Measurements from ENCODE around the gene BOLL.

BOLL gene

DNA sequence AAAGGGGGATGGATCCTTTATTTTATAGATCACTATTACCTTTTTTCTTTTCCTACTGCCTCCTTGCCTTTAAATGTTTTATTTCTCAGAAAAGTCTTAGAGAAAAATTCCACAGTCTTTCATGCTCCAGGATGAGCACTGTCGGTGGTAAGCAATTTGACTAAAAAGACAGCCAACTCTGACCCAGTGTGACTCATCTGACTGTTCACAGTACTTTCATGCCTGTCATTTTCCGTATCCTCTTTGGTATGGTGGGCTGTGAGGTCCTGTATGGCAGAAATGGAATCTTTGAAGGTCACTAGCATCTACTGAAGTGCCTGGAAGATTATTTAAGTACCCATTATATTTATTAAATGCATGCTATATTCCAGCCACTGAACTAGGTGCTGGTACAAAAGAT is 107.6 kb downstream of the BOLL start:
- no peak overlapping the region for H3K4me2 ChIP-seq
- no peaks in the 10 kb centered on the region for H3K36me3 ChIP-seq (ENCODE audit: insufficient read depth)
- TF ChIP-seq, protein P1, sequence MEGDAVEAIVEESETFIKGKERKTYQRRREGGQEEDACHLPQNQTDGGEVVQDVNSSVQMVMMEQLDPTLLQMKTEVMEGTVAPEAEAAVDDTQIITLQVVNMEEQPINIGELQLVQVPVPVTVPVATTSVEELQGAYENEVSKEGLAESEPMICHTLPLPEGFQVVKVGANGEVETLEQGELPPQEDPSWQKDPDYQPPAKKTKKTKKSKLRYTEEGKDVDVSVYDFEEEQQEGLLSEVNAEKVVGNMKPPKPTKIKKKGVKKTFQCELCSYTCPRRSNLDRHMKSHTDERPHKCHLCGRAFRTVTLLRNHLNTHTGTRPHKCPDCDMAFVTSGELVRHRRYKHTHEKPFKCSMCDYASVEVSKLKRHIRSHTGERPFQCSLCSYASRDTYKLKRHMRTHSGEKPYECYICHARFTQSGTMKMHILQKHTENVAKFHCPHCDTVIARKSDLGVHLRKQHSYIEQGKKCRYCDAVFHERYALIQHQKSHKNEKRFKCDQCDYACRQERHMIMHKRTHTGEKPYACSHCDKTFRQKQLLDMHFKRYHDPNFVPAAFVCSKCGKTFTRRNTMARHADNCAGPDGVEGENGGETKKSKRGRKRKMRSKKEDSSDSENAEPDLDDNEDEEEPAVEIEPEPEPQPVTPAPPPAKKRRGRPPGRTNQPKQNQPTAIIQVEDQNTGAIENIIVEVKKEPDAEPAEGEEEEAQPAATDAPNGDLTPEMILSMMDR (conservative IDR thresholded peaks at IDR 0.05; ENCODE audit: low read depth, low read length), result no peak

DNA sequence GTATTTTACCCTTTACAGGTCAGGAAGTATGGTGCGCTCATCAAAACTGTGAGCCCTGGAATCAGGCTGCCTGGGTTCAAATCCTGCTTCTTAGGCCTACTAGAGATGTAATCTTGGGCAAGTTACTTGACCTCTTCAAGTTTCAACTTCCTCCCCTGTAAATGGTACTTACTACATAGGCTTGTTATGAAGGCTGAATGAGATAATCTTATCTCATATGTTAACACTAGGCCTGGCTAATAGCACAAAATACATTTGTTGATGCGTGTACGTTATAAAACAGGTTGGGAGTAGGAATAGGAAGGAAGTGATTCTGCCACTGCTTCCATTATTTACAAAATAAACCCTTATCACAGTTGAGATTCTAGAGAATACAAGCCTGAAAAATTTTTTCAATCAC is 108.1 kb downstream of the BOLL start:
- Histone ChIP-seq H3K27ac (no peak overlapping the region), H3K4me3 (IDR thresholded peaks at IDR 0.05; ENCODE audit: insufficient read depth, low read depth, low read length) (no peak overlapping the region), H4K20me1 (ENCODE audit: insufficient read depth) (no peaks in the 10 kb centered on the region), H2AFZ (ENCODE audit: low read depth) (no peak overlapping the region), H3K79me2 (ENCODE audit: insufficient read depth, low read depth) (no peaks in the 10 kb centered on the region), H3K27me3 (ENCODE audit: insufficient read depth, low read depth) (no peaks in the 10 kb centered on the region), H3K4me2 (no peak overlapping the region), H3K9ac (no peak overlapping the region), H3K4me1 (ENCODE audit: low read depth, poor library complexity, severe bottlenecking) (no peaks in the 10 kb centered on the region), H3K36me3 (ENCODE audit: insufficient read depth) (no peaks in the 10 kb centered on the region)
- TF ChIP-seq, protein P1 (conservative IDR thresholded peaks at IDR 0.05; ENCODE audit: low read depth, low read length), result no peak

More for the DNA sequence above, 107.6 kb downstream of the BOLL start:
- no peaks in the 10 kb centered on the region for H4K20me1 ChIP-seq (ENCODE audit: insufficient read depth)
- no peak overlapping the region for H3K27ac ChIP-seq
- no peak overlapping the region for H3K9ac ChIP-seq
- no peaks in the 10 kb centered on the region for H3K27me3 ChIP-seq (ENCODE audit: insufficient read depth, low read depth)
- no peaks in the 10 kb centered on the region for H3K4me1 ChIP-seq (ENCODE audit: low read depth, poor library complexity, severe bottlenecking)
- H3K79me2 ChIP-seq (ENCODE audit: insufficient read depth, low read depth), result no peaks in the 10 kb centered on the region
- H3K4me3 ChIP-seq (IDR thresholded peaks at IDR 0.05; ENCODE audit: insufficient read depth, low read depth, low read length), result no peak overlapping the region
- H2AFZ ChIP-seq (ENCODE audit: low read depth), result no peak overlapping the region

Data from KMS-11 (cell line).